ENCODE results near the gene GPRC5C.

The GPRC5C gene

GRCh38 chr17:74435775-74436359 lies 4.0 kb downstream of the GPRC5C start:
- DNase-seq = no peak

GRCh38 chr17:74437702-74438101 lies 5.8 kb downstream of the GPRC5C start:
- DNase-seq = no peak

- DNase-seq = no peak
Observed at GRCh38 chr17:74439691-74440567, 8.0 kb downstream of the GPRC5C start.

GRCh38 chr17:74441537-74441936 lies 9.6 kb downstream of the GPRC5C start:
- DNase-seq = no peak

- DNase-seq = no peak
Observed at GRCh38 chr17:74442291-74442669, 10.4 kb downstream of the GPRC5C start.

- DNase-seq = no peak
Observed at GRCh38 chr17:74442670-74443515, 11.0 kb downstream of the GPRC5C start.

- DNase-seq = no peak
Observed at GRCh38 chr17:74443516-74444296, 11.8 kb downstream of the GPRC5C start.

GRCh38 chr17:74444406-74444805 lies 12.5 kb downstream of the GPRC5C start:
- DNase-seq = no peak

- no peak for DNase-seq
Observed at GRCh38 chr17:74445158-74445557, 13.3 kb downstream of the GPRC5C start.

GRCh38 chr17:74446551-74447500 lies 14.9 kb downstream of the GPRC5C start:
- DNase-seq = no peak

- no peak for DNase-seq
Observed at GRCh38 chr17:74447628-74448159, 15.8 kb downstream of the GPRC5C start.

GRCh38 chr17:74448756-74449155 lies 16.9 kb downstream of the GPRC5C start:
- no peak for DNase-seq

GRCh38 chr17:74449306-74449705 lies 17.4 kb downstream of the GPRC5C start:
- DNase-seq = no peak

- DNase-seq = no peak
Observed at GRCh38 chr17:74449773-74450172, 17.9 kb downstream of the GPRC5C start.

- no peak for DNase-seq
Observed at GRCh38 chr17:74450231-74450630, 18.3 kb downstream of the GPRC5C start.

GRCh38 chr17:74450925-74451403 lies 19.1 kb downstream of the GPRC5C start:
- no peak for DNase-seq

- DNase-seq = no peak
Observed at GRCh38 chr17:74451557-74451956, 19.7 kb downstream of the GPRC5C start.

- DNase-seq = peak; percentile 30 to 82
Observed at GRCh38 chr17:74452033-74452840, 20.3 kb downstream of the GPRC5C start.

- peak in 1 of 2 experiments; percentile 71 for DNase-seq
Observed at GRCh38 chr17:74452841-74453661, 21.2 kb downstream of the GPRC5C start.
